M059J (cell line): ENCODE measurements around the gene CLPX. TPM values are rescaled to one million over a fixed set of nuclear protein-coding genes. Genes with fewer than 3 reads are reported as not detected.
"Not testable (repeated sequence)": the region's sequence is repeated elsewhere in the genome, so short reads cannot be mapped to it uniquely, and the experiment has no call there.

Experiments
- DNase-seq: peaks from one replicate; pipeline ENCODE4 v3.0.0-alpha.2; 2012; ENCODE audit warnings: low read depth
- total RNA-seq: library from RNA; depleted of rRNA; stranded (reverse); fragments of >200 nt; shearing (Covaris generic); gene quantifications from 2 replicates; pipeline ENCODE4 v1.2.3, GENCODE V29; 2014

The CLPX gene
- total RNA-seq, 1 experiment from 2014 or later = 27.7 TPM

DNA sequence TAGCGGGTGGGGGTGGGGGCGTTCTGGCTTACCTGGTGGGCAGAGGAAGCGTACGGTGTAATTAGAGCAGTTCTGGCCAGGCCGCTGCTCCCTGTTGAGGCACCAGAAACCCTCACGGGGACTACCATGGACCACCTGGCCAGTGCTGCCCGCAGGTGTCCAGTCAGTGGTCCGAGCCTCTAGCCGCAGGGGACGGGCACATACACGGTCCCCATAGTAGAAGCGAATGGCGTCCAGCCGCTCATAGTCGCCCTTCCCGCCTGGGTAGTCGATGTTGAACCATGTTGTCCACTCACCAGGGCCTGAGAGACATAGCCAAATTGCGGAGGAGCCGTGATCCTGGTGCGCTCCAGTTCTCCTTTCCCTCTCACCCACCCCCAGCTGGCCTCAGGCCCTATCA, 21.6 kb upstream of the CLPX start:
- DNase-seq = no peak

DNA sequence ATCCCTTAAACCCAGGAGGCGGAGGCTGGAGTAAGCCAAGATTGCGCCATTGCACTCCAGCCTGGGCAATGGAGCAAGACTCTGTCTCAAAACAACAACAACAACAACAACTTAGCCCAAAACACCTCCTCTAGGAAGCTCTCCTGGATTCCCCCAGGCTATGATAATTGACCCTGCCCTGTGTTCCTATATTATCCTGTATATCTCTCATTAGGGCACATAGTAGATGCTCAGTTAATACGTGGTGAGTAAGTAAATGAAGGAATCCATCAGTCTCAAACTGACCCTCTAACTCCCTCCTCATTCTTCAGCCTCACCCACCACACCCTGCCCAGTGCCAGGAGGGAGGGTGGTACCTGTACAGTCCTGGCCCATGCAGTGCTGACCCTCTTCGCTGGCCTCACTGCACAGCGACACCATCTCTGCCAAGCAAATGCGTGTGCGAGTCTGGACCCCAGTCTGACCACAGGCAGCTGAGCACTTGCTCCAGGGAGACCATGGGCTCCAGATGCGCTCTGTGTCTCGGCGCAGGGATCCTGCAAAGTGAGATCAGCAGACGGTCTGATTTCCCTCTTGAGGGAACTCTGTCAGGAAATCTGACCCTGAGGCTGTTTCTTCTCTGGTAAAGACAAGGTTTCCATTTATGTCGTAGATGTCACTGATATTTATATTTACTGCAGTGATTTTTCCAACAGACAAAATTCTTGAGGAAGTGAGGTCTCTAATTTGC, 20.0 kb upstream of the CLPX start:
- DNase-seq = no peak

DNA sequence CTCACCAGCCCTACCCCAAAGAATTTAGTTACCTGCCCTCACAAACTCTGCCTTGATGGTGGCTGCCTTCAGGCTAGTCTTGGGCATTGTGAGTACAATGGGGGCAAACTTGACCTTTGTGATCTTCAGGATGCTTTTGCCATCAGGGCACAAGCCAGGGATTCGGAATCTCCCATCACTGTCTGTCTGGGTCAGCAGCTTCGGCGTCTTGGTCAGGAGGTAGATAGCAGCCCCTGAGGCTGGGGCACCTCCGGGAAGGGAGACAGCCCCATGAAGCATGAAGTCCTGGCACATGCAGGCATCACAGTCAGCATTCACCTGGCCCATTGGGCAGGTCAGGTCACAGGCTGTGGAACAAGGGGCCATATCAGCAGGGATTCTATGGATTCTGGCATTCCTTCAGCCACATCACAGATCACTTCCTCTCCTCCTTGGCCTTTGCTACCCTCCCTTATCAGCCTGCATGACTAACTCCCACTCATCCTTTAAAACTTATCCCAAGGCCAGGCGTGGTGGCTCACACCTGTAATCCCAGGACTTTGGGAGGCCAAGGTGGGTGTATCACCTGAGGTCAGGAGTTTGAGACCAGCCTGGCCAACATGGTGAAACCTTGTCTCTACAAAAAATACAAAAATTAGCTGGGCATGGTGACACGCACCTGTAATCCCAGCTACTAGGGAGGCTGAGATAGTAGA, 19.2 kb upstream of the CLPX start:
- DNase-seq = no peak

DNA sequence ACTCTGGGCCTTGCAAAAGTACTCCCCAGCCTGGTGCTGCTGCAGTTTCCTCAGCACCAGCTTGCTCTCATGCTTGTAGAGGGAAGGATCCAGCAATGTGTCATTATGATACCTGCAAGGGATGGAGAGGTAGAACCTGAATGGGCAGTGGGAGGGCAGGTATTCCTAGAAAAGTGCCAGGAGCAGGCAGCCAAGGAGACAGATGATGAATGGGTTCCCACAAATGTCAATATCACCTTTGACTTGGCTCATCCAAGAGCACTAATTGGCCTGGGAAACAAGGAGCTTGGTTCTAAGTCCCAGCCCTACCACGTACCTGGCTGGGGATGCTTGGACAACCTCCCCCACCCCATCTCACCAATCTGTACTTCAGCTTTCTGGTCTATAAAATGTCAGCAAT, 16.8 kb upstream of the CLPX start:
- no peak for DNase-seq

GRCh38 chr15:65198571-65198970, 13.4 kb upstream of the CLPX start:
- DNase-seq = no peak

DNA sequence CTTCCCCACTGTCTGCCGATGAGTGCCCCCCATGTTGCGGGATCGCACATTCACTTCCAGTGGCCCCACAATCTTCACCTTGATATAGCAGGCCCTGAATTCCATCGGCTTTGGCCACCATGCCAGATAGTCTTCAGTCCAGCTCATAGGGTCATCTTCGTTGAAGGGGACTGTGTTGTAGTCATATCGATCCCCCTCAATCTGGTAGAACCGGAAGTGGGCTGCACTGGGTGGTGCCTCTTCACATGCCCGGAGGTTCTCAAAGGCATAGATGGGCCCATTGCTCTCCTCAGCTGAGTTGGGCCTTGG, 12.1 kb upstream of the CLPX start:
- no peak for DNase-seq

DNA sequence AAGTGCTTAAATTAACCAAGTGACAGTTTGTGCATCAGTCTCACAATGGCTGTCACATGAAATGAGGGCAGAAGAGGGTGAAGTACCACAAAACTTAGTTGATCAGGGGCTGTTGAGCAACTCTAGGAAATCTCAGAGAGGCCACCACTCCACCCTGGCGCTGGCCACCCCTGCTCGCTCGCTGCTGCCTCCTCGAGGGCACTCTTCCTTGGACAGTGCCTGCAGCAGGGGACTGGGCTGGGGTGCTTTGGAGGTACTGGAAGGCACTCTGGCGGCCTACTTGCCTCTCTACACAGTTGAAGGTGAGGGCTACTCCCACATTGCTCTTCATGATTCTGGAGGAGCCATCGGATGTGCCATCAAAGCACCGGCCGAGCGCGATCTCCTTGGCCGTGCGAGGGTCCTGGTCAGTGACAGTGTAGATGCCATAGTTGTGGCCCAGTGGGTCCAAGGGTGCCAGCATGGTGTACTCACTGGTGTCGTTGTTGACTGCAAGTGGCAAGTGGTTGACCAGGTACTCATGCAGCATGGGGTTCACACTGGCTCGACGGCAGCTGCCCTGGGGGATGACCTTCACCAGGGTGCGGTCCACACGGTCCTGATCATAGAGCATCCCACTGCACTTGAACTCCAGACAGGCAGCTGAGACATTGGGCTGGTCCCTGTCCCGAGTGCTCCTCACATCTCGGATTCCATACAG, 11.6 kb upstream of the CLPX start:
- no peak for DNase-seq

GRCh38 chr15:65195548-65195923, 10.4 kb upstream of the CLPX start:
- no peak for DNase-seq

DNA sequence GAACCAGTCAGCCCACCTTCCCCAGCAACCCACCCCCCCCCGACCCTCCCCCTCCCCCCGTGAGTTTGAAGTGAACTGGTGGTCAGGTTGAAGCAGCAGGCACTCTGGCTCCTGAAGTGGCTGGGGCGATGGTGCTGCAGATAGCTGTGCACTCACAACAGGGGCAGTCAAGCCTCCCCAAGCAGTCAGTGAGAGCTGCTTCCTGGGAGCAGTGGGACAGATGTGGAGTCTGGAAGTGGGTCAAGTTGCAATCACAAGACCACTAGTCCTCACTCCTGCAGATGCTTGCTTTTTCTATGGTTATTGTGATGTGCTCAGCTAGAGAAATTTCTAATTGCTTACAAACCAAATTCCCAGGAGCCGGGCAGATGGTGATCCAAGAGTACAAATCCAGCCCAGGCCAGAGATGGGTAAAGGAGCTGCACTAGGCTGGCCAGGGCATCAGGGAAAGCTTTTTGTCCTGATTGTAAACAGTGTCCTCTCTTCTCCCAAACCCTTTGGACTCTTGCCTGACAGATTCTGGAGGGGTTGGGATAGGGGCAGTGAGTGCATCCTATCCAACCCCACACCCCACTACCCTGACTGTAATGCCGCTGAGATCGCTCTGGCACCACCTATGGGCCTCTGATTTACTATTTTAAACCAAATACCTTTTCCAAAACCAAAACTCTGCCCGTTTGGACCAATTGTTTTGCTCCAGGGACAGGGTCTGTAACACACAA, 9.8 kb upstream of the CLPX start:
- DNase-seq = no peak

- peak; percentile 21 for DNase-seq
Observed at GRCh38 chr15:65192016-65192415, 6.9 kb upstream of the CLPX start.

DNA sequence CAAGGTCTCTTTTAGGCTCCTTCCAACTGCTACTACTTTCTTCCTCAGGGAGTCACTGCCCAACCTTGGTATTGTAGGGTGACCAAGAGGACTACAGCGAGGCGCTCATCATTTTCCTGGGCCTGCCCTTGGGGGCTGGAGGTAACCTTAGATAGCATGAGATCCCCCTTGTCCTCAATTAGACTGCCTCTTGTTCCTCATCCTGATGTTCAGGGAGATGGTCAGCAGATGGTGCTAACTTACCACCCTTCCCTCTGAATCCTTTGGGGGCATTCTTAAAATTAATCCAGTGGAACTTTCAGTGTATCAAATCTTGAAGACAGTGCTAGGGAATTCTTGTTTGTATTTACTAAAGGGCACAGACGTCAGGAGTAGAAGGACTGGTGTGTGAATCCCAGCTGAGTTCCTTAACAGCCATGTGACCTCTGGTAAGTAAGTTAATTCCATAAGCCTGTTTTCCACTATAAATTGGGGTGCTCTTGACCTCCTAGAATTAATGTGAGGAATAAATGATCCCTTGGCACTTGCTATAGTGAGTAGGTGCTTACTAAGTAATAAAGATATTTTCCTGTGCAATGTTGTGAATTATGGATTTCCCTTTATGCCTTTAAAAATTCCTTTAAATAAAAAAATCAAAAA, 4.1 kb upstream of the CLPX start:
- peak; percentile 52 for DNase-seq

DNA sequence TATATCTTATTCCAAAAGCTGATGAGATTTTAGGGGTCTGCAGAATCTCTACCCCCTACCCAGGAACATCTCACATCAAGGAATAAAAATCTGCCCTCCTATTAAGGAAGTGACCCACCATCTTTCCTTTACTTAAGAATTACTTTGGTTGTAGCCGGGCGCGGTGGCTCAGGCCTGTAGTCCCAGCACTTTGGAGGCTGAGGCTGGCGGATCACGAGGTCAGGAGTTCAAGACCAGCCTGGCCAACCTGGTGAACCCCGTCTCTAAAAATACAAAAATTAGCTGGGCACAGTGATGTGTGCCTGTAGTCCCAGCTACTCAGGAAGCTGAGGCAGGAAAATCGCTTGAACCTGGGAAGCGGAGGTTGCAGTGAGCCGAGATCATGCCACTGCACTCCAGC, 3.3 kb upstream of the CLPX start:
- not testable (repeated sequence) for DNase-seq

- peak; percentile 72 for DNase-seq
Observed at GRCh38 chr15:65184305-65184867, 756 bp downstream of the CLPX start.

DNA sequence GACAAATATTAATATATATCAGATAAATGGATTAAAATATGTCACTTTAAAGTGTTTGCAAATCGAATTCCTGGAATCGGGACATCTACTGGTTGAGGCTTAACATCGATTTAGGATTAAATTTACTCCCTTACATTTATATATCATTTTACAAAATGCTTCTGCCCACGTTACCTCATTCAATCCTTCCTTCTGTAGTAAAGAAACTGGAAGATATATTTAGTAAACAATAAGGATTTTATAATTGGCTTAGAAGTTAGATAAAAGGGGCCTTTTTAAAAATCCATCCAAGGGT, 1.3 kb downstream of the CLPX start:
- no peak for DNase-seq

GRCh38 chr15:65182538-65182937, 2.6 kb downstream of the CLPX start:
- no peak for DNase-seq

DNA sequence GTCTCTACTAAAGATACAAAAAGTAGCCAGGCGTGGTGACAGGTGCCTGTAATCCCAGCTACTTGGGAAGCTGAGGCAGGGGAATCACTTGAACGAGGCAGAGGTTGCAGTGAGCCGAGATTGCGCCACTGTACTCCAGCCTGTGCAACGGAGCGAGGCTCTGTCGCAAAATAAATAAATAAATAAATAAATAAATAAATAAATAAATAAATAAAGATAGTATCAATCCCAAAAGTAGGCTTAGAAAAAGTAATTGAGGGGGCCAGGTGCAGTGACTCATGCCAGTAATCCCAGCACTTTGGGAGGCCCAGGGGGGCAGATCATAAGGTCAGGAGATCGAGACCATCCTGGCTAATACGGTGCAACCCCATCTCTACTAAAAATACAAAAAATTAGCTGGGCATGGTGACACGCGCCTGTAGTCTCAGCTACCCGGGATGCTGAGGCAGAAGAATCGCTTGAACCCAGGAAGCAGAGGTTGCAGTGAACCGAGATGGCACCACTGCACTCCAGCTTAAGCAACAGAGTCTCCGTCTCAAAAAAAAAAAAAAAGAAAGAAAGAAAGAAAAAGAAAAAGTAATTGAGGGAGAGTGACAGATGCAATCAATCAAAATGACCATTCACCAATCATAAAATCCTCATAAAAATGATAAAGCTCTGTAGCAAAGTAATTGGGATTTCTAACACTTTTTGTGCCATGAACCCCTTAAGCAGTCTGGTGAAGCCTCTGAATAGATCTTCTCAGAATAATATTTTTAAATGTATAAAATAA, 3.4 kb downstream of the CLPX start:
- not testable (repeated sequence) for DNase-seq

- no peak for DNase-seq
Observed at GRCh38 chr15:65180167-65180566, 5.0 kb downstream of the CLPX start.

DNA sequence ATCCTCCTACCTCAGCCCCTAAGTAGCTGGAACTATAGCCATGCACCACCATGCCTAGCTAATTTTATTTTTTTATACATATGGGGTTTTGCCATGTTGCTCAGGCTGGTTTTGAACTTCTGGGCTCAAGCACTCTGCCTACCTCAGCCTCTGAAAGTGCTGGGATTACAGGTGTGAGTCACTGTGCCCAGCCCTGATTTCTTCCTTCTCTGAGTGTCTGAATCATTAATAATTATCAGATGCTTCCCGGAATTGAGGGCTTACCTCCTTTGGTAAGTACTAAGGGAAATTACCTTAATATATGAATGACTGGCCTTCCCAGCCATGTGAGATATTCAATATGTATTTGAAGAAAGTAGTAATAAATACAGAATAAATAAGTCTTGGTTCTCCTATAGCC, 7.2 kb downstream of the CLPX start:
- peak; percentile 21 for DNase-seq

- DNase-seq = no peak
Observed at GRCh38 chr15:65176056-65176455, 9.1 kb downstream of the CLPX start.

GRCh38 chr15:65175511-65175910, 9.6 kb downstream of the CLPX start:
- DNase-seq = no peak

GRCh38 chr15:65174509-65174908, 10.6 kb downstream of the CLPX start:
- DNase-seq = no peak
